Measurements from ENCODE around the gene RASGRP3.

Gene RASGRP3

DNA sequence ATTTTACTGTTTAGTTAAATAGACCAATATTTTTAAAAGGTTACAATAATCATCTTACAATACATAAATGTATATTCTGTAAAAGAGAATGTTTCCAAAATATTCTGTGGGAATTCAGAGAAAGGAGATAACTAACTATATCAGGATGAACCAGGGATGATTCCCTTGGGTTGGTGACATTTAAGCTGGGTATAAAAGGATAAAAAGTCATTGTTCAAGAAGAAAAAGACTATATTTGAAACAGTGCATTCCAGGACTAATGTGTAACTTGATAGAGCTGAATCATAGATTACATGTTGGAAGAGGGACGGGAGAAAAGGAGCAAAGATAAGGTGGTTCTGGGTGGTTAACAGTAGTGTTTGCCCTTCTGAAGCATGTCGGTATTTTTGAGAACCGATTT, 10.1 kb downstream of the RASGRP3 start:
- TF ChIP-seq EZH2phosphoT487 (IDR thresholded peaks at IDR 0.05; ENCODE audit: low read length) (no peak), EZH2 (optimal IDR thresholded peaks at IDR 0.05; ENCODE audit: low read depth, low read length) (no peak), CTCF (IDR thresholded peaks at IDR 0.05; ENCODE audit: low read length) (no peak)
- Histone ChIP-seq H3K79me2 (ENCODE audit: low read length) (peaks cover 97% of the 10 kb centered on the region), H3K27ac (ENCODE audit: low read length) (no peak overlapping the region), H3K9me3 (replicated peaks; ENCODE audit: insufficient read depth, low read length) (no peaks in the 10 kb centered on the region), H3K4me3 (ENCODE audit: low read length) (no peak overlapping the region), H3K4me1 (ENCODE audit: low read length) (peaks cover 42% of the 10 kb centered on the region), H2AFZ (ENCODE audit: low read length) (no peak overlapping the region), H3K4me2 (ENCODE audit: low read depth, low read length) (no peak overlapping the region), H3K9me2 (replicated peaks; ENCODE audit: insufficient read depth, low read length) (no peaks in the 10 kb centered on the region), H3K27me3 (replicated peaks; ENCODE audit: insufficient read depth, low read length) (no peaks in the 10 kb centered on the region), H3F3A (ENCODE audit: insufficient read depth, low read length) (peaks cover 7% of the 10 kb centered on the region; the same call in 1 of the 2 replicates), H3K36me3 (replicated peaks; ENCODE audit: insufficient read depth, low read length) (peaks cover 8% of the 10 kb centered on the region; the same call in 1 of the 2 replicates), H4K20me1 (ENCODE audit: insufficient read depth, low read length) (no peaks in the 10 kb centered on the region), H3K9ac (ENCODE audit: low read length) (no peak overlapping the region)
- DNase-seq: no peak

GRCh38 chr2:33488178-33488690, 11.8 kb downstream of the RASGRP3 start:
- TF ChIP-seq EZH2phosphoT487 (IDR thresholded peaks at IDR 0.05; ENCODE audit: low read length): no peak
- TF ChIP-seq CTCF (IDR thresholded peaks at IDR 0.05; ENCODE audit: low read length): no peak
- TF ChIP-seq EZH2 (optimal IDR thresholded peaks at IDR 0.05; ENCODE audit: low read depth, low read length): no peak
- H3K79me2 ChIP-seq (ENCODE audit: low read length): peaks cover 100% of the 10 kb centered on the region
- no peak overlapping the region for H2AFZ ChIP-seq (ENCODE audit: low read length)
- H4K20me1 ChIP-seq (ENCODE audit: insufficient read depth, low read length): no peaks in the 10 kb centered on the region
- H3K27me3 ChIP-seq (replicated peaks; ENCODE audit: insufficient read depth, low read length): no peaks in the 10 kb centered on the region
- no peak overlapping the region for H3K4me2 ChIP-seq (ENCODE audit: low read depth, low read length)
- DNase-seq: no peak
- H3K36me3 ChIP-seq (replicated peaks; ENCODE audit: insufficient read depth, low read length): peaks cover 8% of the 10 kb centered on the region; the same call in 1 of the 2 replicates
- H3K4me1 ChIP-seq (ENCODE audit: low read length): peaks cover 59% of the 10 kb centered on the region
- no peaks in the 10 kb centered on the region for H3K9me3 ChIP-seq (replicated peaks; ENCODE audit: insufficient read depth, low read length)
- H3K27ac ChIP-seq (ENCODE audit: low read length): no peak overlapping the region
- H3K9me2 ChIP-seq (replicated peaks; ENCODE audit: insufficient read depth, low read length): no peaks in the 10 kb centered on the region
- H3F3A ChIP-seq (ENCODE audit: insufficient read depth, low read length): peaks cover 23% of the 10 kb centered on the region
- H3K9ac ChIP-seq (ENCODE audit: low read length): no peak overlapping the region
- no peak overlapping the region for H3K4me3 ChIP-seq (ENCODE audit: low read length)

DNA sequence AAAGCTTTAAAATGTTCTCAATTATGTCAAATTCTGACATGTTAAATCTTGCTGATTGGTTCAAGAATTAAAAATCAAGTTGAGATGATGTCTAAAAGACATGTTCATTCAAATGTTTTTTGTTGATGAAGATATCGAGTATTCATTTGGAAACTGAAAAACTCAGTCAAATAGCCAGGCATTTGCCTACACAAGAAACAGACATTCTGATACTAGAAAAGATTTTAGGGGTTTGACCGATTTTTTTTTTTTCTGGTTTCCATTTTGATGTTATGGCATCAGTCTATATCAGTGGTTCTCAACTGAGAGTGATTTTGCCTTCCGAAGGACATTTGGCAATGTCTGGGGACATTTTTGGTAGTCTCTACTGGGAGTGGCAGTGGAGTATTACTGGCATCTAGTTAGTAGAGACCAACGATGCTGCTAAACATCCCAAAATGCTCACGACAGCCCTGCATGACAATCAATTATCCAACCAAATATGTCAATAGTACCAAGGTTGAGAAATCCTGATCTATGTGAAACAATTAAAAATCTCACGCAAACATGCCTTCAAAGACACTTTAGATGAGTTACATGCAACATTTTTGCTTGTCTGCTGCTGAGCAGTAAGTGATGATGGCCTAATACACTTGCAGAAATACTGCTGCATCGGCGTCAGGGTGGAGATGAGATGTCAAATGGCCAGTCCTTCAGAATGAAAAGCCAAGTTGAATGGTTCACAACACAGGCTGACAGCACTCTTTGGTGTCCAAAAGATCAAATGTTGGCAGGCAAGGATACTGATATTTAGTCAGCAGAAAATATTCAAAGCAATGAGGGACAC, 12.5 kb downstream of the RASGRP3 start:
- Histone ChIP-seq H3K9ac (ENCODE audit: low read length) (no peak overlapping the region), H3K9me2 (replicated peaks; ENCODE audit: insufficient read depth, low read length) (no peaks in the 10 kb centered on the region), H3K79me2 (ENCODE audit: low read length) (peaks cover 95% of the 10 kb centered on the region), H3K4me3 (ENCODE audit: low read length) (no peak overlapping the region), H3K36me3 (replicated peaks; ENCODE audit: insufficient read depth, low read length) (peaks cover 8% of the 10 kb centered on the region; the same call in 1 of the 2 replicates), H4K20me1 (ENCODE audit: insufficient read depth, low read length) (no peaks in the 10 kb centered on the region), H3F3A (ENCODE audit: insufficient read depth, low read length) (peaks cover 30% of the 10 kb centered on the region), H2AFZ (ENCODE audit: low read length) (no peak overlapping the region), H3K9me3 (replicated peaks; ENCODE audit: insufficient read depth, low read length) (no peaks in the 10 kb centered on the region), H3K27ac (ENCODE audit: low read length) (no peak overlapping the region), H3K27me3 (replicated peaks; ENCODE audit: insufficient read depth, low read length) (no peaks in the 10 kb centered on the region), H3K4me2 (ENCODE audit: low read depth, low read length) (no peak overlapping the region), H3K4me1 (ENCODE audit: low read length) (peaks cover 63% of the 10 kb centered on the region)
- DNase-seq: no peak
- TF ChIP-seq EZH2phosphoT487 (IDR thresholded peaks at IDR 0.05; ENCODE audit: low read length) (no peak), CTCF (IDR thresholded peaks at IDR 0.05; ENCODE audit: low read length) (no peak), EZH2 (optimal IDR thresholded peaks at IDR 0.05; ENCODE audit: low read depth, low read length) (no peak)
